CD4-positive, alpha-beta T cell (primary cell): ENCODE results near the gene BIRC6. TPM values are rescaled to one million over a fixed set of nuclear protein-coding genes. Genes with fewer than 3 reads are reported as not detected.

Source experiments
- ATAC-seq: fragments of 200-7000 bp; cut with Tn5 transposase; one replicate; pipeline ENCODE4 v1.10.0; 2022; ENCODE audit warnings: mild to moderate bottlenecking; ENCODE audit not compliant: poor library complexity
- CTCF ChIA-PET: fragments of 350-600 bp; sonication (Branson Sonifier 250); formaldehyde crosslinking; loops from one replicate; lab custom pipeline; 2021; ENCODE audit warnings: antibody characterized with exemption, inconsistent platforms; lab: Charles Lee
- POLR2A ChIA-PET: fragments of 350-600 bp; sonication (Branson Sonifier 250); formaldehyde crosslinking; loops from one replicate; lab custom pipeline; 2021; ENCODE audit warnings: antibody characterized with exemption, inconsistent platforms; lab: Charles Lee
- DNase-seq, 14 experiments: peaks; one replicate each; pipeline ENCODE4 v3.0.0-alpha.2; 2013 to 2020; ENCODE audit warnings: mixed read lengths in 2 of 14
- H3K27ac ChIP-seq, 2 donors: one replicate each; pipeline versions ENCODE4 v1.5.1 to v1.7.0; 2013; ENCODE audit warnings: low read length in 2 of 2, low read depth in 1 of 2, mild to moderate bottlenecking in 1 of 2
- H3K27me3 ChIP-seq, 2 experiments: 1 replicate in 1 of 2; 2 replicates in 1 of 2; pipeline versions ENCODE4 v1.6.1 to v1.7.0; 2013; ENCODE audit warnings: low read length in 2 of 2, control low read depth in 1 of 2, mild to moderate bottlenecking in 1 of 2, moderate library complexity in 1 of 2; ENCODE audit not compliant: insufficient read depth in 2 of 2, control insufficient read depth in 1 of 2
- H3K36me3 ChIP-seq: one replicate; pipeline ENCODE4 v1.6.1; 2013; ENCODE audit warnings: low read length, control low read depth; ENCODE audit not compliant: insufficient read depth
- H3K4me1 ChIP-seq: one replicate; pipeline ENCODE4 v1.6.1; 2013; ENCODE audit warnings: low read length, control low read depth; ENCODE audit not compliant: insufficient read depth
- H3K4me3 ChIP-seq: one replicate; pipeline ENCODE4 v1.5.1; 2013; ENCODE audit warnings: mild to moderate bottlenecking, low read length, moderate library complexity
- H3K9me3 ChIP-seq, 2 experiments: 1 replicate in 1 of 2; 2 replicates in 1 of 2; pipeline versions ENCODE4 v1.6.1 to v1.7.0; 2013; ENCODE audit warnings: low read length in 2 of 2, mild to moderate bottlenecking in 2 of 2, control low read depth in 1 of 2, moderate library complexity in 1 of 2; ENCODE audit not compliant: control insufficient read depth in 1 of 2, insufficient read depth in 1 of 2
- H3K27ac Mint-ChIP-seq: one replicate; pipeline ENCODE4 v1.8.0; 2020; ENCODE audit warnings: mixed read lengths
- H3K27me3 Mint-ChIP-seq: one replicate; pipeline ENCODE4 v1.8.0; 2021; ENCODE audit warnings: mixed read lengths
- H3K36me3 Mint-ChIP-seq: one replicate; pipeline ENCODE4 v1.8.0; 2021; ENCODE audit warnings: low read depth, mixed read lengths
- H3K4me1 Mint-ChIP-seq: one replicate; pipeline ENCODE4 v1.8.0; 2021; ENCODE audit warnings: low read depth, mixed read lengths
- H3K4me3 Mint-ChIP-seq: one replicate; pipeline ENCODE4 v1.8.0; 2020; ENCODE audit warnings: mild to moderate bottlenecking, mixed read lengths
- H3K9me3 Mint-ChIP-seq: one replicate; pipeline ENCODE4 v1.8.0; 2020; ENCODE audit warnings: mixed read lengths
- CTCF ChIP-seq: fragments of 200-600 bp; IDR thresholded peaks from one replicate; pipeline ENCODE4 v1.8.0; 2022; ENCODE audit warnings: antibody characterized with exemption, mild to moderate bottlenecking
- intact Hi-C, 2 experiments: fragments of 100-400 bp; cut with DNase I in 1 of 2; cut with micrococcal nuclease in 1 of 2; formaldehyde crosslinking; loops; one replicate each; pipeline versions ENCODE4 v1.15.1 to v1.9.0; 2023 to 2025; cut with DNase I, micrococcal nuclease
- total RNA-seq, 174 experiments: library from RNA in 2 of 174; stranded (reverse) in 2 of 174; gene quantifications; one replicate each; pipeline ENCODE4 v1.2.3 and lab custom pipeline; 2021 to 2026

The BIRC6 gene
- total RNA-seq, 2 experiments from 2014 or later: 110 to 113 TPM

- TF ChIP-seq CTCF: no peak
- Histone ChIP-seq H3K36me3 (peaks cover 20% of the 10 kb centered on the region), H3K9me3 (no peaks in the 10 kb centered on the region), H3K27me3 (no peaks in the 10 kb centered on the region), H3K27ac (no peak overlapping the region), H3K4me3 (no peak overlapping the region), H3K4me1 (peaks cover 10% of the 10 kb centered on the region)
- CTCF ChIA-PET: interaction anchor here (0.7 kb wide), 1 partner anchor 159 kb away, joined by 3 read pairs; no protein-coding TSS in a partner anchor
- ATAC-seq: no peak
- Mint-ChIP-seq H3K4me3 (no peak overlapping the region), H3K36me3 (peaks cover 37% of the 10 kb centered on the region), H3K27me3 (no peaks in the 10 kb centered on the region), H3K9me3 (no peaks in the 10 kb centered on the region), H3K4me1 (peaks cover 14% of the 10 kb centered on the region), H3K27ac (no peak overlapping the region)
- intact Hi-C loops: no loop called here
- POLR2A ChIA-PET: no interaction called here
- DNase-seq: no peak
These were observed 266.5 kb downstream of the BIRC6 start for GRCh38 chr2:32623311-32623706.

GRCh38 chr2:32624812-32625211, 268.0 kb downstream of the BIRC6 start:
- intact Hi-C loops: loop anchor here (5.0 kb wide), 3 partner anchors 268 to 972 kb away; partner anchors contain the start of genes FAM98A (in 2 of the 2), BIRC6 (in 1 of the 2) and SPAST (in 1 of the 2)
- no peak for TF ChIP-seq CTCF
- H3K27me3 Mint-ChIP-seq: no peaks in the 10 kb centered on the region

GRCh38 chr2:32626639-32627221, 269.9 kb downstream of the BIRC6 start:
- intact Hi-C loops: loop anchor here (5.0 kb wide), 3 partner anchors 269 to 971 kb away; partner anchors contain the start of genes FAM98A (in 2 of the 2), BIRC6 (in 1 of the 2) and SPAST (in 1 of the 2)
- Histone ChIP-seq H3K4me3 (peak overlapping the region; percentile 88), H3K4me1 (peaks cover 18% of the 10 kb centered on the region), H3K36me3 (peaks cover 21% of the 10 kb centered on the region), H3K9me3 (no peaks in the 10 kb centered on the region), H3K27ac (no peak overlapping the region), H3K27me3 (no peaks in the 10 kb centered on the region)
- no peak for ATAC-seq
- Mint-ChIP-seq H3K4me3 (peak overlapping the region; percentile 96), H3K4me1 (peaks cover 31% of the 10 kb centered on the region), H3K36me3 (peaks cover 45% of the 10 kb centered on the region), H3K27ac (peak overlapping the region; percentile 81), H3K27me3 (no peaks in the 10 kb centered on the region), H3K9me3 (no peaks in the 10 kb centered on the region)
- CTCF ChIA-PET: no interaction called here
- TF ChIP-seq CTCF: no peak
- POLR2A ChIA-PET: interaction anchor here (0.9 to 1.8 kb wide), 2 partner anchors 563 to 972 kb away, joined by 3 to 6 read pairs; partner anchors contain the start of genes FAM98A and SPAST
- no peak for DNase-seq

More at GRCh38 chr2:32624812-32625211, 268.0 kb downstream of the BIRC6 start:
- peaks cover 21% of the 10 kb centered on the region for H3K4me1 Mint-ChIP-seq
- POLR2A ChIA-PET: no interaction called here
- H3K9me3 ChIP-seq: no peaks in the 10 kb centered on the region
- peaks cover 27% of the 10 kb centered on the region for H3K36me3 Mint-ChIP-seq
- H3K36me3 ChIP-seq: peaks cover 8% of the 10 kb centered on the region
- H3K27me3 ChIP-seq: no peaks in the 10 kb centered on the region
- no peak overlapping the region for H3K27ac Mint-ChIP-seq
- peaks cover 18% of the 10 kb centered on the region for H3K4me1 ChIP-seq
- ATAC-seq (no peak), DNase-seq (no peak)
- no peaks in the 10 kb centered on the region for H3K9me3 Mint-ChIP-seq
- CTCF ChIA-PET: no interaction called here
- no peak overlapping the region for H3K4me3 Mint-ChIP-seq
- H3K27ac ChIP-seq: no peak overlapping the region
- H3K4me3 ChIP-seq: no peak overlapping the region
